ENCODE data around the gene NKD1.

NKD1 gene

DNA sequence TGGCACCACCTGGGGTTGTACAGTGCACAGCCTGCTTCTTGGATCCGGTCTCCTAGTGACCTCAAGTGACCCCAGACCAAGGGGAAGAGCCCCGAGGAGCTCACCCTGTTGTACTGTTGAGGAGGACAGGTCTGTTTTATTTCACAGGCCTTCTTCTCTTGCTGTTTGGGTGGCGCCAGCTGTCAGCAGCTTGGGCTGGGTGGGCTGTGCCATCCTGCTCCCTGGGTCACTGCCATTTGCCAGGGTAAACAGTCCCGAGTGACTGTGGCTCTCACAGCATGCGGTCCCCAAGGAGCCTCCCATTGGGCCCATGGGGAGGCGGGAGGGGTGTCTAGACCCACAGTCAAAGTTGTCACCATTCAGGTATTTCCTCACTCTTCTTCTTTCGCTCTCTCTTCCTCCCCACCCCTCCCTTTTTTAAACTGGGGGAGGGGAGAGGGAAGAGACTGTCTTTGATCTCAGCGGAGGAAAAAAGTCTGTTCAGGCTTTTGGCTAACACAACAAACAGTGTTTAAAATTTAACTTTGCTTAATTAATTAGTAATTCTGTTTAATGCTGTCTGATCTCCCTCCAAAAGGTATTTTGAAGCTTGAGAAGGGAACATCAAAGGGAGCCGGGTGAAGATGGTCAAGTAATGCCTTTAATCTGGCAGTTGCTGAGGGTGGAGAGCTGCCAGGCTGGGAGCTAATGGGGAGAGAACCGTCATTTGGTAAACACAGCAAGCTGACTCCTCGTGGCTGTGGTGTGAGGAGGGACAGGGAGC is 68.9 kb downstream of the NKD1 start:
- no peak for DNase-seq

DNA sequence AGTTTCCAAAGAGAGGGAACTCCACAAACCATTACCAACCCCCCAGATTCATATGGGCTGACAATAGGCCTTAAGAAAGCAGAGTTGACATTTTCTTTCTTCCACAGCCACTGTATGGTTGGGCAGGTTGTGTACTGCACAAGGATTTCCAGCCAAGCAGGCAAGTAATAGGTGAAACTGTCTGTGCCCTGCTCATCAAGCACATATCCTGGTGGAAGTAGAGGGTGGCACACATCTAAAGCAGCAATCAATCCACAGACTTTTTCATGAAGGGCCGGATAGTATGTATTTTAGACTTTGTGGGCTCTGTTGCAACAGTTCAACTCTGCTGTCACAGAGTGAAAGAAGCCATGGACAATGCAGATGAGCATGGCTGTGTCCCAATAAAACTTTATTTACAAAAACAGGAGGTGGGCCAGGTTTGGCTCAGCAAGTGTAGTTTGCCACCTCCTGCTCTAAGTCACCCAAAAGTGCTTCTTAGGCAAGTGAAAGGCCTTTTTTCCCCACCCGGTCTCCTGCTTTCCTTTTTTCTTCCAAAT is 69.5 kb downstream of the NKD1 start:
- DNase-seq: no peak

DNA sequence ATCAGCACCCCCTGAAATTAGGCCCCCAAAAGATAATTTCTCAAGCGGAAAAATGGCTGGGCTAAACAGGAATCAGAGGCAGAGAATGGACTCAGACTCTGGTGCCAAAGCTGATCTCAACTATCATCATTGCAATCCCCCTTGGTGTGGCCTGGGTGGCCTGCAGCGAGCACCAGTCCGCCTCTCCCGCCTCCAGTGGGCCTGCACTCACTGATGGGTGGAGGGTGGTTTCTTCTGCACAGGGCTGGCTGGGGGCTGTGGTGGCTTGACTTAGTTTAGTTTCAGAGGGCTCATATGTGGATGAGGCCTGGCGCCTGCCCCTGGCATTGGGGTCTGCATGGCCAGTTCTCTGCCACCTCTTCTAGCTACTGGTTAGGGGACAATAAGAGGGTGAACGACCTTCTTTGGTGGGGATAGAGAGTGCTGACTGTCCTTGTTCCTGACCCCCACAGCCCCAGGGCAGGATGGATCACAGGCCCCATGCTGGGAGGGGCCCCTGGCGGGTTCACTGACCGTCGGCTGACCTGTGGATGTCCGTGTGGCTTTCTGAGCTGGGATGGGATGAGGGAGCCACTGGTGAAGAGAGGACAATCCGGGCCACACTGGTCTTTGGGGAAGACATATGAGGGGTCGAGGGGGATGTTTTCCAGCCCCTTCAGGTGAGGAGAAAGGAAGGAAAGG is 70.2 kb downstream of the NKD1 start:
- no peak for DNase-seq

DNA sequence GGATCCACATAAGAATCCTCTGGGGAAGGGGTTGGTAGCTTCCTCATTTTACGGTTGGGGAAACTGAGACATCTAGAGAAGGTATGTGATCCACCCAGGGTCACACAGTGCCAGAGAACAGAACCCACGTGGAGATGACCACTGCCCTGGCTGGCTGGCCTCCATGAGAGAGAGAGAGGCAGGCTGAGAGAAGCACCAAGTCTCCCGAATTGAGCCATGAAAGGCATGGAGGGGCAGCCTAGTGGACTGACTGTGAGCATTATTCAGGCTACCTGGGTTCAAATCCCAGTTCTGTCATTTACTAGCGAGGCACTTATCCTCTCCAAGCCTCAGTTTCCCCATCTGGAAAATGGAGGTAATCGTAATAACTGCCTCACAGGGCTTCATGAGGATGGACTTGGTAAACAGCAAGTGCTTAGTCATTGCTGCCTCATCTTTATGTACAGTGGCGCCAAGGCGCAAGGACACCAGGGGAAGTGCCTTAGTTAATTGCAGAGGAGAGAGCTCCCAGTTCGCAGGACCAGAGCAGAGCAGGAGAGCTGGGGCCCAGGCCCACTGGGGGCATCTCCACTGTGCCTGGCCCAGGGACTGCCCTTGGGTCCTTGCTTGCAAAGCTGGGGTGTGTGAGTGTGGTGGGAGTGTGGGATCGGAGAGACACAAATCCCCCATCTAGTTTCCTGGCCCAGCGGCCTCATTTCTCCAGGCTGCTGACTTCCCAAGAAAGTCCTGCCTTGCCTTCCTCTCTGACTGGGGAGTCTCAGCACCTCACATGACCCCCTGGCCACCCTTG is 71.7 kb downstream of the NKD1 start:
- no peak for DNase-seq

DNA sequence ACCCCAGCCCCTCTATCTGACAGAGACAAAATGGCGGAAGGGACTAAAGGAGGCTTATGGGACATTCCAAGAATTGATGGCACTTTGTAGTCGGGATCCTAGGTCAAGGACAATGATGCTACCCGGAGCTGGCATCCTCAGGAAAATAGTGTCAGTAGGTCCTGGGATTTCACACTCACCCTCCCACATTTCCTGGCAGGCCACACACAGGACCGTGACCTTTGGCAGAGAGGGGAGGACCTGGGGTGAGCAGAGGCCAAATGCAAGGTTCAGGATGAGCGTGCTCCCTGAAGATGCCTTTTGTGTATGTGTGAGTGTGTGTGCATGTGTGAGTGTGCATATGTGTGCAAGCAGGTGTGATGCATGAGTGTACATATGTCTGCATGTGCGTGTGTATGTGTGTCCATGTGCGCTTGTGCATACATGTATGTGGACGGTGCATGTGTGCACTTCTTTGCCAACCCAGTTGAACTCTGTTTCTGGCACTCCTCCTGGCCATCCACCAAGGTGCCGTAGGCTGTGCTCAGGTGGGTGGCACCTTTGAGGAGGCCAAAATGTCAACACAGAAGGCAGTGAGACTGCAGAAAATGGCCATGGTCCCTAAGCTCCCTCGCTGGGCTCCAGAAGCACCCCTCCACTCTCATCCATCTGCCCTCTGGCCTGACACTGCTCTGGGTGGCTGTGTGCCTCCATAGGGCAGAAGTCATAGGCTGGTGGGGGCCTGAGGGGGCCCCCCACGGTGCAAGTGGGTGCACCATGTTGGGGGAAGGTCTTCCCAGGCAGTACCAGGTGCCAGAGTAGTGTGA is 72.7 kb downstream of the NKD1 start:
- no peak for DNase-seq

DNA sequence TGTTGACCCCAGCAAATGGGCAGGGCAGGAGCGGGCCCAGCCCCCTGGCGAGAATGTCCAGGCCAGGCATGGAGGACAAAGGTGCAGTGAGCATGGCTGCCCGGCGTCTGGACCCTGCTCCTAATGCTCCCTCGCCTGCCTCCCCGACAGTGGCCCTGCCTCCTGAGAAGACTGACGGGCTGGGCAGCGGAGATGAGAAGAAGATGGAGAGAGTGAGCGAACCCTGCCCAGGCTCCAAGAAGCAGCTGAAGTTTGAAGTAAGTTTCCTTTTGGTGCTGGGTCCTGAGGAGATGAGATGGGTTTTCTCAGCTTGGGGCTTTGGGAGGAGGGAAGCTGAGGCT is 73.2 kb downstream of the NKD1 start:
- no peak for DNase-seq

DNA sequence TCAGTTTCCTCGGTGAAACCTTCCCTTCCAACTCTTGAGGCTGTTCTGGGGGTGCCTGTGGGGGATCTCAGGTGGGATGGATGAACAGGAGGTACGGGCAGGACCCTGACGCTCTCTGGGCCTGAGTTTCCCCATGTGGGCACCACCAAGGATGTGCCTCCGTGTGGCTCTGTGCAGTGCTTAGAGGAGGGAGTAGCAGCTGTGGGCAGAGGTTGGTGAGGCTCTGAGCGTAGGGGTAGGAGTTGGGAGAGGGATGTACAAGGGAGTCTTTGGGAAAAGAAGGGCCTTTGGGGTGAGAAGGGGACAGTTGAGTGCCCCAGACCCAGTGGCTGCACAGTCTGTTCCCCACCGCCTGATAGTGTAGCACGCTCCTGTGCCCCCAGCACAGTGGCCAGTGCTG is 73.8 kb downstream of the NKD1 start:
- DNase-seq: no peak

DNA sequence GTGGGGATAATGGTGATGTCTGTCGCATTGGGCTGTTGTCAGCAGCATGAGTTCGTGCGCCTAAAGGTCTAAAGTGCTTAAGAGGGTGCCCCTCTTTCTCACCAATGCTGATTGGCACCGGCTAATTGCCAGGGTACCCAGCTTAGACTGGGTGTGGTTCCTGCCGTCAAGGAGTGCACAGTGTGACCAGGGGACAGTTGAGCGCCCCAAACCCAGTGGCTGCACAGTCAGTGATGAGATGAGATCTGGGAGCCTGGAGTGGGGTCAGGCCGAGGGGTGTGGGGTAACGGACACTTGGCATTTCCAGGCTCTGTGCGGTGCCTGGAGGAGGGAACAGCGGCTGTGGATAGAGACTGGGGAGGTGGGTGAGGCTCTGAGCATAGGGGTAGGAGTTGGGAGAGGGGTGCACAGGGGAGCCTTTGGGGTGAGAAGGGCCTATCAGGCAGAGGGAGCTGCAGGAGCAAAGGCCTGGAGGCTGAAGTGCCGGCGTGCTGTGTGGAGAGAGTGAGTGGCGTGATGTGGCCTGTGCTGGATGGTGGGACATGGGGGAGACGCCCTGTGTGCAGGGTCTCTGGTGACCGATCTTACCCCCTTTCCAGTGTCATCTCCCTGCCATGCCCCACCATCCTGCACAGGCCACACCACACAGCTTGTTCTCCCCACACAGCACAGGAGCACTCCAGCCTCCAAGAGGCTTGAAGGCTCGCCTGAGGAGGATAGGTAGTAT is 74.6 kb downstream of the NKD1 start:
- DNase-seq: no peak

DNA sequence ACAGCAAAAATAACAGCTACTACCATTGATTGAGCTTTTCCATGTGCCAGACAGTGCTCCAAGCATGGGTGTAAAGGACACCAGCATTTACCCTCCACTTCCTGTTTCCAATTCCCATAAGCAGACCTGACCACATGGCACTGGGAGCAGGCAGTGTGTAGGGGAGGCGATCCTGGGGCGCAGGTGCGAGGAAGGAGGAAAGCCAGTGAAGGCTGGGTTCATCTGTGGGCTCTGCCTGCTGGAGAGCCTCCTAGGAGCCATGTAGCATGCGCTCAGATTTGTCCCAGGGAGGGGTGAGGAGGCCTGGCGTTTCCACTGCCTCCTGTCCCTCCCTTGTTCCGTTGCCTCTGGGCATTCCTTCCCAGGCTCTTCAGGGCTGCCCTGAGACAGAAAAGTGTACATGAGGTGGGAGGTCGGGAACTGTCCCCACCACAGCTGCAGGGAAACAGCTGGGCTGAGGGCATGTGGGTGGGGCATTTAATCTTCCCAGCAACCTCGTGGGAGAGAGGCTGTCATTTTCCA is 76.3 kb downstream of the NKD1 start:
- DNase-seq: no peak

DNA sequence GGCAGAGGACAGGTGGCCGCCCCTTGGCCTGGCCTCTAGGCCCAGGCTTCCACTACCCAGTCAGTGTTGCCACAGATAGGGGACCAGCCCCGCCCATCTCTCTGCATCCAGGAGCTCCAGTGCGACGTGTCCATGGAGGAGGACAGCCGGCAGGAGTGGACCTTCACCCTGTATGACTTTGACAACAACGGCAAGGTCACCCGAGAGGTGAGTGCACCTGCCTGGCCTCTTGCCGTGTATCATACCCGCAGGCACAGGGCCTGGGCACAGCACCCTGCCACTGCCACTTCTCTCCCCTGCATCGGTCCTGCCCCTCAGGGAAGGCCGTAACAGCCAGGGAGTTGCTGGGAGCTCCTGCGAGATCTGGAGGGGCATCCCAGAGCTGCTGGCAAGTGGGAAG is 77.2 kb downstream of the NKD1 start:
- DNase-seq: no peak

DNA sequence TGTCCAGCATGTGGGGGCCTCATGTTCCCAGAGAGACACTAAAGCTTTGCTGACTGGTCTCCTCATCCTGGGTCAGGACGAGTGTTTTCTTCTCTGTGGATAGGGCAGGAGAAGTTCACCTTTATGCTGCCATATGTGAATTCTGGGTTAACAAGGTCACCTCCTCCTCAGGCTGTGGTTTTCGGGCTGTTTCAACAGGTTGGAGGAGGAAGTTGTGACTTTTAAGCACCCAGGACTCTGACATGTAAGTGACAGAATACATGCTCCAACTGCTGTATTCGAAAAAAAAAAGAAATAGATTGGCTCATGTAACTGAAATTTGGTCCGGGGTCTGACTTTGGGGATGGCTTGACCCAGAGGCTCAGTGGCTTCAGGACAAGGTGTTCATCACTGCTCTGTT is 78.7 kb downstream of the NKD1 start:
- DNase-seq: no peak

DNA sequence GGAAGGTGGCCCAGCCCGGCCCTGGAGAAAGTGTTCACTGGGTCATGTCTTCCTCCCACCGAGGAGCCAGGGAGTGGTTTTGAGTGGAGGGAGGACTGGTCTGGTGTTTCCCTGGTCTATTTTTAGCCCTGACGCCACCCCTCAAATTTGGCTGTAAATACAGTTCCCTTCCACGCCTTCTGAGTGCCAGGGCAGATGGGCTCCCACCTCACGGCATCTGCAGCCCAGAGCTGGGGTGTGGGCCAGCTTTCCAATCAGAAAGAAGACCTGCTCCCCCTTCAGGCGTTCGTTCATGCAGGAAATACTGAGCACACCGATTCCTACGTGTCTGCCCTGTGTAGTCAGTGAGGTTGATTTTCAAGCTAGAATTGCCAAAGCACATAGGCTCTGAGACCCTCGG is 79.2 kb downstream of the NKD1 start:
- no peak for DNase-seq

DNA sequence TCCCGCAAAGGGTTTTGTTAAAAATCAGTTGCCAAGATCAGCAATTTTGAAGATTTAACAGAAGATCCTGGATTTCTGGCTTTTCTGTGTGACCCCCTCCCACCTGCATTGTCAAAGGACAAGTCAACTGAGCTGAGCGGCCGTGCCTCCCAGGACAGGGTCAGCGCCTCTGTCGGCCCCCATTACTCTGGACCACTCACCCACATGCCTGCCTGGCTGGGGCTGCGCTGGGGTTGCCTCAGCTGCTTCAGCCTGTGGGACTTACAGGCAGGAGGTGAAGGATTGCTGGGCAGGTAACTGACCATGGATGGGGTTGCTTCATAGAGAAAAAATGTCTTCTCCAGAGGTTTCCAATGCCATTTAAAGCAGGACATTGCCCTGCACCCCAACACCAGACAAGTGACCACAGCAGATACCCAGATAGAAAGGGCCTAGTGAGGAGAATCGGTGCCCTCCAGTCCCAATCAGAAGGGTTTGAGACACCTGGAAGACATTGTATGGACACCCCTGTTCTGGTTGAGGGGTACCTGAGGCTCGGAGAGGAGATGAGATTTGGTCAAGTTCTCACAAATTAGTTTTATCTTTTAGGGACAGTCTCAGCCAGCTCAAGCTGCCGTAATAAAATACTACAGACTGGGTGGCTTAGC is 80.1 kb downstream of the NKD1 start:
- no peak for DNase-seq

DNA sequence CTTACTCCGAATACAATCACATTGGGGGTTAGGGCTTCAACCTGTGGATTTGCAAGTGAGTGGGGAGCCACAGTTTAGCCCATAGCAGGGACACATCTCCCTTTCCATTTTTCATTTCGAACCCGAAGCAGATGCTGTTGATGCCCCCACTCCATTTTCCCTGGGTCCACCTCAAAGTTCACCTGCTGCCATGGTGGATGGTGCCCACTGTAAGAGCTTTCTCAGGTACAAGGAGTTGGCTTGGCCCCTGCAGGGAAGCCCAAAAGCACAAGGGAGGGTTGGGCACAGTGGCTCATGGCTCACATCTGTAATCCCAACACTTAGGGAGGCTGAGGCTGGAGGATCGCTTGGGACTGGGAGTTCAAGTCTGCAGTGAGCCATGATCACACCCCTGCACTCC is 81.1 kb downstream of the NKD1 start:
- no peak for DNase-seq

DNA sequence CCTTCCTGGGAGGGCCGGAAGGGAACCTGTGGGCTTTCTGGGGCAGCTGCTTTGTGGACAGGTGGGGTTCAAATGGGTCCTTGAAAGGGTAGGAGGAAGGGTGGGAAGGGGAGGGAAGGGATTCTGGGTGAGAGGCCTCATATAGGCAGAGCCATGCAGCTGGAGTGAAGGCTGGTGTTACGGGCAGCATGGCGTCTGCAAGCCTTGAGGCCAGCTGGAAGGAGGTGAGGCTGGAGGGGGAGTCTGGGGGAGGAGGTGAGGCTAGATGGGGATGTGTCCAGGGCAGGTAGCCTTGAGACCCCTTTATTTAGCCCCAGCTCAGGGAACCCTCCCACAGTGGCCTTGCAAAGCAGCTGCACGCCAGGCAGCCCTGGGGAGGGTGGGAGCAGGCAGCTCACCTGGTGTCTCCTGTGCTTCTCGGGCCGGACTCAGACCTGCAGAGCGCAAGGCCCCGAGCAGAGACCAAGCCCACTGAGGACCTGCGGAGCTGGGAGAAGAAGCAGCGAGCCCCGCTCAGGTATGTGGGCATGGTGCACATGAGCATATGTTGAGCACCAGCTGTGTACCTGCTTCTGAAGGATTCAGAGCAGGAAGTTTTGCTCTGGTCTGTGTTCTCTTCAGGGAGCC is 82.3 kb downstream of the NKD1 start:
- DNase-seq: no peak

DNA sequence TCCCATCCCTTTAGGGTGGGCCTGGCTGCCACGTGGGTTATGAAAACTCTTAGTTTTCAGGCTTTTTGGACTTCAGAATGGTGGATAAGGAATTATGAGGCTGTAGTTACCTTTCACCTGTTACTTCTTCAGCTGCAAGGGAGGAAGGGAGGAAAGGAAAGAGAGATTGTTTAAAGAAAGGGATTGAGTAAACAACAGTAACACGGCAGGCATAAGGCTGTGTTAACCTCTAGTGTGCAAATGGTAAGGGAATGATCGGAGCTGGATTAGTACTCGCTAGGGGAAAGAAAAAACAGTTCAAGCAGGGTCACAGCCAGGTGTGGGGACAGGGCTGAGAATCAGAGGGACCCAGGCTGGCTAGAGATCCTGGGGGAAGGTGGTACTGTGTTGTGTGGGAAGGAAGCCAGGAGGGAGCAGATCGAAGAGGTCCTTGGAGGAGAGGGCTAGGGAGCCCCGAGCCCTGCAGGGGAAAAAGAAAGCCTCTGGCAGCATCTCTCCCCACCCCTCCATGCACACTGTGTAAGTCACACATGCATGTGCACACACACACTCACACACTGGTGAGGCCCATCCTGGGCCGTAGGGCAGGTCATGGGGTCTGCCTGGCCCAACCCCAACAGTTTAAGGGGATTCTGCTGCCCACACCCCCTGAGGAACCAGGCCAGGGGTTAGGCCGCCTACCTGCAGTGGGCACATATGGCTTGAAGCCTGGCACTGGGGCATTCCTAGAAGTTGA is 83.2 kb downstream of the NKD1 start:
- no peak for DNase-seq

DNA sequence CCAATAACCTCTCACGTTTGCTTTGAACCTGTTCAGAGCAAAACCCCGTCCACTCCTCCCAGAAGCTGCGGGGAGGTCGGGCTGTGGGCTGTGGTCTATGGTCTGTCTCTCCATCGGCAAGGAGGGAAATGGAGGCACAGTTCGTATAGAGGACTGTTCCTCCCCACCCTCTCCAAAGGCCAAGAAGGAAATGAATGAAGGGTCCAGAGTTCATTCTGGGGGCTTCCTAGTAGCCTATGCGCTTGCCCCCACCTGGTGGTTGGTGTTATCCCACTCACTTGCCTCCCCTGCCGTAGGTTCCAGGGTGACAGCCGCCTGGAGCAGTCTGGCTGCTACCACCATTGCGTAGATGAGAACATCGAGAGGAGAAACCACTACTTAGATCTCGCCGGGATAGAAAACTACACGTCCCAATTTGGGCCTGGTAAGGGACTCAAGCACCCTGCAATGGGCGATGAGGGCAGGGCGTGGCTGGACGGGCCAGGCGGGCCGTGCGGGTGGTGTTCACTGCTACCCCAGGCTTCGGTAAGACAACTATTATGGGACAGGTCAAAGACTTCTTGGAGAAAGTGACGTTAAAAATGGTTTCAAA is 83.9 kb downstream of the NKD1 start:
- DNase-seq: no peak

DNA sequence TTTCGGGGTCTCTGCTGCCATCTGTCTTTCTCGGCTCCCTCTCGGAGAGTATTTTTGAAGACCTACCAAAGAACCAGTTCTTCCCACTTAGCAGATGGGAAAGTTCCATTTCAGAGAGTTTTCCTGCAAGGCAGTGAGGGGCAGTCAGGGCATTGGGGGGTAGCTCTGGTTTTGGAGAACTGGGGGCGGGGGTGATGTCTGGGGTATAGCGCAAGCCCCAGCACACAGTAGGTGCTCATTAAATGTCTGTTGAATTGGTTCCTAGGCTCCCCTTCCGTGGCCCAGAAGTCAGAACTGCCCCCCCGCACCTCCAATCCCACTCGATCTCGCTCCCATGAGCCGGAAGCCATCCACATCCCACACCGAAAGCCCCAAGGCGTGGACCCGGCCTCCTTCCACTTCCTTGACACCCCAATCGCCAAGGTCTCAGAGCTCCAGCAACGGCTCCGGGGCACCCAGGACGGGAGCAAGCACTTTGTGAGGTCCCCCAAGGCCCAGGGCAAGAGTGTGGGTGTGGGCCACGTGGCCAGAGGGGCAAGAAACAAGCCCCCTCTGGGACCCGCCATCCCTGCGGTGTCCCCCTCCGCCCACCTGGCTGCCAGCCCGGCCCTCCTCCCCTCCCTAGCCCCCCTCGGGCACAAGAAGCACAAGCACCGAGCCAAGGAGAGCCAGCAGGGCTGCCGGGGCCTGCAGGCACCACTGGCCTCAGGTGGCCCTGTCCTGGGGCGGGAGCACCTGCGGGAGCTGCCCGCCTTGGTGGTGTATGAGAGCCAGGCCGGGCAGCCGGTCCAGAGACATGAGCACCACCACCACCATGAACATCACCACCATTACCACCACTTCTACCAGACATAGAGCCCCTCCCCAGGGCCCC is 85.0 kb downstream of the NKD1 start:
- DNase-seq: no peak

DNA sequence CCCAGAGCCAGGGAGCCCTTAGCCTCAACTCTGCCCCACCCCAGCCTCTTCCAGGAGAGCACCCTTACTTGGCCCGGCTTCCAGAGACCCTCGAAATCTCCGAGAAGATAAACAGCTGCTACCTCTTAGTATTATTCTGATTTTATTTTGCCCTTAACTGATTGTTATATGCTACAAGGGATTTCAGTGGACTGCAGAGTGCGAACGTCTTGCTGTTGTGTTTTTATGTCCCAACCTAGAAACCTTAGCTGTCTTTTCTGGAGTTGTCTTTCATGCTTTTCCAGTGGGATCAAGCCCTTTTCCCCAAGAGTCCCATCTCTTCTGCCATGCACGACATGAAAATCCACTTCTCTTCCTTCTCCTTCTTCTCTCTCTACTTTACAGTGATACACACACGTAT is 85.9 kb downstream of the NKD1 start:
- no peak for DNase-seq

All from SIG-M5 (cell line).